Ammon's horn (tissue), 1 donor: ENCODE measurements around the gene EGLN3.

Experiments used
- DNase-seq: peaks from one replicate; pipeline ENCODE4 v3.0.0-alpha.2; 2016; ENCODE audit warnings: low spot score

The EGLN3 gene

GRCh38 chr14:33910435-33910834 is 40.4 kb downstream of the EGLN3 start:
- no peak for DNase-seq

GRCh38 chr14:33909380-33910084 is 41.3 kb downstream of the EGLN3 start:
- no peak for DNase-seq

GRCh38 chr14:33908540-33909223 is 42.2 kb downstream of the EGLN3 start:
- DNase-seq = no peak

- DNase-seq = no peak
Observed at GRCh38 chr14:33906968-33907367, 43.9 kb downstream of the EGLN3 start.

GRCh38 chr14:33904609-33905008 is 46.3 kb downstream of the EGLN3 start:
- no peak for DNase-seq

- no peak for DNase-seq
Observed at GRCh38 chr14:33903369-33903768, 47.5 kb downstream of the EGLN3 start.

GRCh38 chr14:33902363-33902762 is 48.5 kb downstream of the EGLN3 start:
- DNase-seq = no peak

GRCh38 chr14:33901426-33902155 is 49.3 kb downstream of the EGLN3 start:
- no peak for DNase-seq

- DNase-seq = no peak
Observed at GRCh38 chr14:33900706-33901105, 50.2 kb downstream of the EGLN3 start.

GRCh38 chr14:33899723-33900341 is 51.0 kb downstream of the EGLN3 start:
- DNase-seq = no peak

- DNase-seq = no peak
Observed at GRCh38 chr14:33897878-33898535, 52.9 kb downstream of the EGLN3 start.

GRCh38 chr14:33897382-33897781 is 53.5 kb downstream of the EGLN3 start:
- no peak for DNase-seq

GRCh38 chr14:33894339-33894738 is 56.5 kb downstream of the EGLN3 start:
- no peak for DNase-seq

GRCh38 chr14:33891700-33892099 is 59.2 kb downstream of the EGLN3 start:
- DNase-seq = no peak

GRCh38 chr14:33884916-33885315 is 66.0 kb downstream of the EGLN3 start:
- no peak for DNase-seq

- no peak for DNase-seq
Observed at GRCh38 chr14:33880330-33880729, 70.5 kb downstream of the EGLN3 start.

GRCh38 chr14:33879684-33880286 is 71.1 kb downstream of the EGLN3 start:
- DNase-seq = no peak

- no peak for DNase-seq
Observed at GRCh38 chr14:33876274-33876673, 74.6 kb downstream of the EGLN3 start.
